Measurements from ENCODE around the gene EPN1.

Gene EPN1

DNA sequence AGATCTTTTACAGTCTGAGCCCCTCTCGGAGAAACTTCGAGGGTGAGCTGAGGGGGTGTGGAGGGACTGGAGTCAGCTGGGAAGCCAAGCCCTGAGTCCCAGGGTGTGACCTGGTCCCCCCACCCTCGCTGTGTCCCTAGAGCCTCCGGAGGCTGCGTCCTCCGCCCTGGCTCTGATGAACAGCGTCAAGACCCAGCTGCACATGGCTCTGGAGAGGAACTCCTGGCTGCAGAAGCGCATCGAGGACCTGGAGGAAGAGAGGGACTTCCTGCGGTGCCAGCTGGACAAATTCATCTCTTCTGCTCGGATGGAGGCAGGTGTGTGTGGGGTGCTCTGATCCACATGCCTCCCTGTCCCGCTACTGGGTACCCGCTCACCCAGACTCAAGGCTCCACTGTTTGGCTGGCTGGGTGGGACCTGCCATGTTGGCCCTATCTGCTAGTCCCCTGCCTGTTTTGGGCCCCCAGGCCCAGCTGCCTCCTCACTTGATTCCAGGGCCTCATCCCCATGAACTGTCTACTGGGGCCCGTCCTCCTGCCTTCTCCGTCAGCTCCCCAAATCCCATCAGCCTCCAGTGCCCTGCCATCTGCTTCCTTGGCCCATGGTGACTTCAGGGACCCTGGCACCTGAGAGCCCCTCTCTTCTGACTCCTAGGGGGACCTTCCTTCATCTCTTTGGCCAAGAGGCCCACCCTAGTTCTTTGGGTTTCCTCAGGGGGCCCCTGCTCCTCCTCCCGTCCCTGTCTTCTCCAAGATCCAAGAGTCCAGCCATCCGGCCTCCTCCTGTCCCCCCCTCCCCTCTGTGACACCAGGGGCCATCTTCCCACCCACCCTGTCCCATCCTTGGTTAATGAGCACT lies 25.5 kb upstream of the EPN1 start:
- TF ChIP-seq, protein P1, sequence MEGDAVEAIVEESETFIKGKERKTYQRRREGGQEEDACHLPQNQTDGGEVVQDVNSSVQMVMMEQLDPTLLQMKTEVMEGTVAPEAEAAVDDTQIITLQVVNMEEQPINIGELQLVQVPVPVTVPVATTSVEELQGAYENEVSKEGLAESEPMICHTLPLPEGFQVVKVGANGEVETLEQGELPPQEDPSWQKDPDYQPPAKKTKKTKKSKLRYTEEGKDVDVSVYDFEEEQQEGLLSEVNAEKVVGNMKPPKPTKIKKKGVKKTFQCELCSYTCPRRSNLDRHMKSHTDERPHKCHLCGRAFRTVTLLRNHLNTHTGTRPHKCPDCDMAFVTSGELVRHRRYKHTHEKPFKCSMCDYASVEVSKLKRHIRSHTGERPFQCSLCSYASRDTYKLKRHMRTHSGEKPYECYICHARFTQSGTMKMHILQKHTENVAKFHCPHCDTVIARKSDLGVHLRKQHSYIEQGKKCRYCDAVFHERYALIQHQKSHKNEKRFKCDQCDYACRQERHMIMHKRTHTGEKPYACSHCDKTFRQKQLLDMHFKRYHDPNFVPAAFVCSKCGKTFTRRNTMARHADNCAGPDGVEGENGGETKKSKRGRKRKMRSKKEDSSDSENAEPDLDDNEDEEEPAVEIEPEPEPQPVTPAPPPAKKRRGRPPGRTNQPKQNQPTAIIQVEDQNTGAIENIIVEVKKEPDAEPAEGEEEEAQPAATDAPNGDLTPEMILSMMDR (IDR thresholded peaks at IDR 0.05; ENCODE audit: control extremely low read depth, extremely low read depth, low read depth, missing control alignments): no peak
- ChIA-PET POLR2A (interaction anchor here (0.7 to 1.6 kb wide), 3 partner anchors 12 to 242 kb away, joined by 3 to 4 read pairs (median 3); partner anchors contain the start of genes UBE2S and ZNF784), CTCF (interaction anchor here (7.2 kb wide), 1 partner anchor 15 kb away, joined by 84 read pairs; no protein-coding TSS in a partner anchor)
- DNase-seq (ENCODE audit: extremely low spot score): no peak

DNA sequence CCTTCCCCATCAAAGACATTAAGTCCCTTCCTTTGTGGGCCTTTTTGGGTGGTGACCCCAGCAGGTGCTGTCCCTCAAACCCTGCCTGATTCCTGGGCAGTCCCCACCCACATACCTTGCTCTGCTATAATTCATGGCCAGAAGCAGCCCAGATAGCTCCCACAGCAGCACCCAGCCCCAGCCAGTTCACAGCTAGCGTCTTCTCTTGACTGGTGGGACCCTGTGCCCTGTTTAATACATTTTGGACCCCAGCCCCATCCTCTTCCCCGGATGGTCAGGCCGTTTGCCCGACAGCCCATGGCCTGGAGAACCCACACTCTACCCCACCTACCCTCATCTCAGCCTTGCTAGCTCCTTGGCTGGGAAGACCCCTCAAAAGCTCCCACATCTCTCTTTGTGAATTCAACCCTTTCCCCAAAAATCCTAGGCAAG lies 24.9 kb upstream of the EPN1 start:
- ChIA-PET POLR2A (interaction anchor here (1.1 kb wide), 1 partner anchor 13 kb away, joined by 4 read pairs; no protein-coding TSS in a partner anchor), CTCF (interaction anchor here (7.2 kb wide), 1 partner anchor 15 kb away, joined by 84 read pairs; no protein-coding TSS in a partner anchor)
- TF ChIP-seq, protein P1 (IDR thresholded peaks at IDR 0.05; ENCODE audit: control extremely low read depth, extremely low read depth, low read depth, missing control alignments): no peak
- DNase-seq (ENCODE audit: extremely low spot score): peak; percentile 56

DNA sequence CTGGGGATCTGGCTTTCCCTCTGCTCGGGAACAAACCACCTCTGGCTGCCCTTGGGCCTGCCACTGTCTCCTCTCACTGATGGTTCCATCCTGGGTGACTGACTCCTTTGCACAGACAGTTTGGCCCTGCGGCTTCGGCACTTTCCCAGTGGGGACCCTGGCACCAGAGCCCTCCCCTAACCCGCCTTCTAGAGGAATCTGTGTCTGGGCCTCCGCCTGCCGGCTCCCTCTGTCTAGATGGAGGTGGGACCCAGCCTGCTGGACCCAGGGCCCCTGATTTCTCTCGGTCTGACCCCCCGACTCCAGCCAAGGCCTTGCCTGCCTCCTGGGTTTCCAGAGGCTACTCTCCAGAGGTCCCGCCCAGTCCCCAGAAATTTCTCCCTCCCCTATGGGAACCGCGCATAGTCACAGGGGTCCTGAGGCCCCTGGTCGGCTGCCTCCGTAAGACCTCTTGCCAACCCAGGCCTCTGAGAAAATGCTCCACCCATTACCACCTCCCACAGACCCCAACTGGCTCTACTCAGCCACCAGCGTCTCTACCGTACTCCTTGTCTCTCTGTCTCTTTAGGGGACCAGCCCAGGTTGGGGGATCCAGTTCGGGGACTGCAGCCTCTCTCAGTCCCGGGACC lies 24.3 kb upstream of the EPN1 start:
- TF ChIP-seq, protein P1 (IDR thresholded peaks at IDR 0.05; ENCODE audit: control extremely low read depth, extremely low read depth, low read depth, missing control alignments): no peak
- no peak for DNase-seq (ENCODE audit: extremely low spot score)
- CTCF ChIA-PET: interaction anchor here (7.2 kb wide), 1 partner anchor 16 kb away, joined by 84 read pairs; no protein-coding TSS in a partner anchor
- POLR2A ChIA-PET: interaction anchor here (1.1 kb wide), 1 partner anchor 14 kb away, joined by 4 read pairs; no protein-coding TSS in a partner anchor

DNA sequence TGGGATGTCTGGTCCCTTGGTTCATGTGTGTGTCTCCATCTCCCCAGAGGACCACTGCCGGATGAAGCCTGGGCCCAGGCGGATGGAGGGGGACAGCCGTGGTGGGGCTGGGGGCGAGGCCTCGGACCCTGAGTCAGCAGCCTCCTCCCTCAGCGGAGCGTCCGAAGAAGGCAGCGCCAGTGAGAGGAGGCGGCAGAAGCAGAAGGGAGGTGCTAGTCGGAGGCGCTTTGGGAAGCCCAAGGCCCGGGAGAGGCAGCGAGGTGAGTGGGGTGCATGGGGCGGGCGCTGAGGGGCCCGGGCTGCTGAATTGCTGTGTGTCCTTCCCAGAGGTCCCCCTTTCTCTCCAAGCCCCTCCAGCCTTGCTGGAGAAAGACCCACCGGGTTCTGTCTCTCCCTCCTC lies 23.8 kb upstream of the EPN1 start:
- no peak for DNase-seq (ENCODE audit: extremely low spot score)
- ChIA-PET POLR2A (no interaction called here), CTCF (no interaction called here)

DNA sequence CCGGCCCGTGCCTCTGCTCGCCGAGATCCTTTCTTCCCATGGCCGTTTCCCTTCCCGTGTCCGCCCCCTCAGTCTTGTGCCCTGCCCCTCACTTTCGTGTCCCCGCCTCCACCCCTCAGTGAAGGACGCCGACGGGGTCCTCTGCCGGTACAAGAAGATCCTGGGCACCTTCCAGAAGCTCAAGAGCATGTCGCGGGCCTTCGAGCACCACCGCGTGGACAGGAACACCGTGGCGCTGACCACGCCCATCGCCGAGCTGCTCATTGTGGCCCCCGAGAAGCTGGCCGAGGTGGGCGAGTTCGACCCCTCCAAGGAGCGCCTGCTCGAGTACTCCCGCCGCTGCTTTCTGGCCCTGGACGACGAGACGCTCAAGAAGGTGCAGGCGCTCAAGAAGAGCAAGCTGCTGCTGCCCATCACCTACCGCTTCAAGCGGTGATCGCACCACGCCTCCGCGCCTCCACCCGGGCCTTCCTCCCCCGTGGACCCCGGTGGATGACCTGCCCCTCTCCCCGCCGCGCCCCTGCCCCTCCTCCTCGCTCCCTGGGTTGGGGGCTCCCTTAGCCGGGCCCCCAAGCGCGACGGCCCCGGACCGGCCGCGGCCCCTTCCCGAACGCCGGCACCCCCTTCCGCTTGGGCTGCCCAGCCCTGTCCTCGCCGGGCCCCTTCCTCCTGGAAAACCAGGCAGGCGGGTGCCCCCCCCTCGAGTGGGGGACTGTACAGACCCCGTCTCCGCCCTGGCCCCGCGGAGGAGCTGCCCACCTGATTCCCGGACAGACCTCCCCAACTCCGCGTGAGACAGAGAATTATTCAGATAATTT lies 22.5 kb upstream of the EPN1 start:
- ChIA-PET CTCF (interaction anchor here (0.8 to 3.4 kb wide), 7 partner anchors 9 to 48 kb away, joined by 3 to 39 read pairs (median 5); partner anchors contain the start of genes ZNF581 and ZNF784), POLR2A (no interaction called here)
- no peak for DNase-seq (ENCODE audit: extremely low spot score)
- TF ChIP-seq, protein P1 (IDR thresholded peaks at IDR 0.05; ENCODE audit: control extremely low read depth, extremely low read depth, low read depth, missing control alignments): no peak

More for the DNA sequence above, 23.8 kb upstream of the EPN1 start:
- TF ChIP-seq, protein P1 (IDR thresholded peaks at IDR 0.05; ENCODE audit: control extremely low read depth, extremely low read depth, low read depth, missing control alignments): no peak
